IMR-90 (cell line): ENCODE data around the gene NTM. TPM values are rescaled to one million over a fixed set of nuclear protein-coding genes. Genes with fewer than 3 reads are reported as not detected.
A peak's percentile ranks its signal among the peaks of the same experiment; 100 is the strongest.

Experiments
- ATAC-seq: fragments of 200-7000 bp; cut with Tn5 transposase; 2 replicates; pipeline ENCODE4 v1.9.1; 2020; ENCODE audit warnings: low read depth, mild to moderate bottlenecking, moderate library complexity
- BruUV-seq: library from RNA; stranded (reverse); fragments of 400-500 nt; replicated peaks from 2 replicates; lab custom pipeline; 2021; lab: Mats Ljungman, UMichigan
- CTCF ChIA-PET: fragments of 300-600 bp; formaldehyde crosslinking; extraction: SDS; loops from one replicate; lab custom pipeline; 2021; ENCODE audit warnings: antibody characterized with exemption; lab: Yijun Ruan, JAX
- POLR2A ChIA-PET: fragments of 300-600 bp; sonication (Branson Sonifier 250); formaldehyde crosslinking; loops from one replicate; lab custom pipeline; 2022; ENCODE audit warnings: antibody characterized with exemption; ENCODE audit not compliant: unreplicated experiment; lab: Charles Lee
- DNase-seq: peaks from one replicate; pipeline ENCODE4 v3.0.0; 2013
- H2AFZ ChIP-seq: replicated peaks from 2 replicates; pipeline ENCODE3; 2013; ENCODE audit warnings: low read length, mild to moderate bottlenecking; ENCODE audit not compliant: poor library complexity
- H2AK5ac ChIP-seq: 2 replicates; pipeline ENCODE4 v1.6.1; 2013; ENCODE audit warnings: low read depth, low read length, inconsistent platforms
- H2AK9ac ChIP-seq: replicated peaks from 2 replicates; pipeline ENCODE3; 2013; ENCODE audit warnings: mild to moderate bottlenecking, low read depth, low read length, moderate library complexity; ENCODE audit not compliant: poor library complexity
- H2BK120ac ChIP-seq: 2 replicates; pipeline ENCODE4 v1.6.1; 2013; ENCODE audit warnings: low read depth, low read length, inconsistent platforms
- H2BK15ac ChIP-seq: 3 replicates; pipeline ENCODE4 v1.6.1; 2013; ENCODE audit warnings: low read depth, low read length, inconsistent platforms
- H2BK20ac ChIP-seq: 2 replicates; pipeline ENCODE4 v1.6.1; 2013; ENCODE audit warnings: low read depth, mild to moderate bottlenecking, inconsistent platforms, low read length, moderate library complexity
- H2BK5ac ChIP-seq: 2 replicates; pipeline ENCODE4 v1.6.1; 2013; ENCODE audit warnings: mild to moderate bottlenecking, low read depth, low read length, inconsistent platforms; ENCODE audit not compliant: poor library complexity, severe bottlenecking
- H3K14ac ChIP-seq: replicated peaks from 2 replicates; pipeline ENCODE4 v1.6.1; 2013; ENCODE audit warnings: low read depth, low read length, inconsistent platforms
- H3K18ac ChIP-seq: 2 replicates; pipeline ENCODE4 v1.6.1; 2013; ENCODE audit warnings: low read depth, low read length, control low read depth
- H3K23ac ChIP-seq: 2 replicates; pipeline ENCODE4 v1.6.1; 2013; ENCODE audit warnings: low read depth, low read length, inconsistent platforms
- H3K27ac ChIP-seq: 2 replicates; pipeline ENCODE4 v1.5.1; 2013; ENCODE audit warnings: mild to moderate bottlenecking, control low read depth, low read length; ENCODE audit not compliant: insufficient read depth
- H3K27me3 ChIP-seq: 2 replicates; pipeline ENCODE4 v1.6.1; 2013; ENCODE audit warnings: low read length; ENCODE audit not compliant: control insufficient read depth, insufficient read depth
- H3K36me3 ChIP-seq: 2 replicates; pipeline ENCODE4 v1.6.1; 2013; ENCODE audit warnings: low read length, mixed read lengths; ENCODE audit not compliant: control insufficient read depth, insufficient read depth
- H3K4ac ChIP-seq: 2 replicates; pipeline ENCODE4 v1.6.1; 2013; ENCODE audit warnings: low read depth, low read length, inconsistent platforms
- H3K4me1 ChIP-seq: 2 replicates; pipeline ENCODE4 v1.6.1; 2013; ENCODE audit warnings: low read length, mixed read lengths; ENCODE audit not compliant: control insufficient read depth, insufficient read depth
- H3K4me2 ChIP-seq: 2 replicates; pipeline ENCODE4 v1.6.1; 2013; ENCODE audit warnings: low read depth, mild to moderate bottlenecking, control low read depth, low read length, moderate library complexity
- H3K4me3 ChIP-seq: 2 replicates; pipeline ENCODE4 v1.5.1; 2013; ENCODE audit warnings: low read depth, mild to moderate bottlenecking, control low read depth, low read length, moderate library complexity; ENCODE audit not compliant: insufficient read depth
- H3K56ac ChIP-seq: 2 replicates; pipeline ENCODE4 v1.6.1; 2013; ENCODE audit warnings: low read length, inconsistent platforms; ENCODE audit not compliant: insufficient read depth; ENCODE audit errors: extremely low read depth
- H3K79me1 ChIP-seq, 2 experiments: 2 replicates each; pipeline ENCODE4 v1.6.1; 2013; ENCODE audit warnings: low read length in 2 of 2, inconsistent platforms in 1 of 2, low read depth in 1 of 2
- H3K9ac ChIP-seq: 2 replicates; pipeline ENCODE4 v1.6.1; 2013; ENCODE audit warnings: low read depth, low read length, control low read depth
- H3K9me1 ChIP-seq: 2 replicates; pipeline ENCODE4 v1.6.1; 2013; ENCODE audit warnings: low read length, inconsistent platforms; ENCODE audit not compliant: insufficient read depth
- H3K9me3 ChIP-seq: 2 replicates; pipeline ENCODE4 v1.6.1; 2013; ENCODE audit warnings: low read length; ENCODE audit not compliant: control insufficient read depth, insufficient read depth
- H4K20me1 ChIP-seq: 2 replicates; pipeline ENCODE4 v1.6.1; 2013; ENCODE audit warnings: low read length, inconsistent platforms; ENCODE audit not compliant: insufficient read depth
- H4K5ac ChIP-seq: 2 replicates; pipeline ENCODE4 v1.6.1; 2013; ENCODE audit warnings: mild to moderate bottlenecking, low read depth, low read length, control low read depth
- H4K8ac ChIP-seq, 2 experiments: 2 replicates each; pipeline ENCODE4 v1.6.1; 2013; ENCODE audit warnings: low read depth in 2 of 2, low read length in 2 of 2, control low read depth in 1 of 2, inconsistent platforms in 1 of 2
- H4K91ac ChIP-seq: 2 replicates; pipeline ENCODE4 v1.6.1; 2013; ENCODE audit warnings: low read depth, low read length, inconsistent platforms; ENCODE audit not compliant: insufficient read depth
- MAZ ChIP-seq: IDR thresholded peaks from 2 replicates; pipeline ENCODE4 v1.6.1; 2012; ENCODE audit warnings: low read depth, mild to moderate bottlenecking, low read length, improper control_type of control experiment, moderate library complexity, borderline replicate concordance
- WGBS, 2 experiments: methylation state at CpG; one replicate each; pipeline versions ENCODE4 v1.1.5 to v1.1.7; 2013; ENCODE audit warnings: missing lambda C conversion rate in 2 of 2; ENCODE audit not compliant: insufficient read length in 1 of 2; ENCODE audit errors: extremely low coverage in 2 of 2; 5-methylcytosine and 5-hydroxymethylcytosine counted together
- dilution Hi-C: fragments of 300-500 bp; cut with HindIII; formaldehyde crosslinking; loops from one replicate; pipeline ENCODE4 v1.14.3; 2018; ENCODE audit warnings: low sequenced_read_pairs; ENCODE audit not compliant: unreplicated experiment
- in situ Hi-C: fragments of 300-500 bp; cut with MboI; formaldehyde crosslinking; loops from 3 replicates; pipeline ENCODE4 v1.14.3; 2019; ENCODE audit warnings: low sequenced_read_pairs, inconsistent platforms, mixed read lengths
- intact Hi-C: fragments of 100-400 bp; cut with micrococcal nuclease; formaldehyde crosslinking; loops from 2 replicates; pipeline ENCODE4 v1.10.0; 2022
- polyA plus RNA-seq, 3 experiments: library from polyadenylated mRNA; depleted of rRNA; stranded (reverse); fragments of >200 nt; gene quantifications; 2 replicates each; pipeline ENCODE4 v1.2.3, GENCODE V29; 2012; ENCODE audit warnings: low replicate concordance in 1 of 3
- total RNA-seq: library from RNA; depleted of rRNA; stranded (reverse); fragments of >200 nt; gene quantifications from 2 replicates; pipeline ENCODE4 v1.2.3, GENCODE V29; 2012

The NTM gene
- total and polyA plus RNA-seq, 2 of the 4 experiments (the other 2 are of a cell fraction): 19.5 to 25.5 TPM

GRCh38 chr11:132101881-132102280 is 731.5 kb downstream of the NTM start:
- H3K4me3 ChIP-seq: no peak overlapping the region
- H4K91ac ChIP-seq: peak overlapping the region; percentile 88
- peaks cover 20 to 47% of the 10 kb centered on the region in 2 experiments; a peak in 3 of 4 replicates for H3K79me1 ChIP-seq
- TF ChIP-seq MAZ: no peak
- H3K27me3 ChIP-seq: no peaks in the 10 kb centered on the region
- H2AFZ ChIP-seq: no peak overlapping the region
- no peak overlapping the region for H2AK9ac ChIP-seq
- peak overlapping the region; percentile 69; the same call in 1 of the 2 replicates for H3K27ac ChIP-seq
- H3K9me3 ChIP-seq: no peaks in the 10 kb centered on the region
- ChIA-PET POLR2A (no interaction called here), CTCF (no interaction called here)
- no CpG with 5 or more reads among the region's 3 CpGs for WGBS, 2 experiments
- H3K9ac ChIP-seq: no peak overlapping the region
- peak overlapping the region; percentile 94; the same call in 2 of the 3 replicates for H2BK15ac ChIP-seq
- no peak overlapping the region; the same call in 1 of the 2 replicates for H3K56ac ChIP-seq
- dilution Hi-C loops: no loop called here
- H3K23ac ChIP-seq: peak overlapping the region; percentile 74
- no peaks in the 10 kb centered on the region for H4K20me1 ChIP-seq
- H3K9me1 ChIP-seq: peaks cover 27% of the 10 kb centered on the region
- peak overlapping the region; percentile 87 for H2AK5ac ChIP-seq
- no peak overlapping the region for H3K4me2 ChIP-seq
- DNase-seq (peak; percentile 70), ATAC-seq (peak; percentile 86)
- H3K14ac ChIP-seq: peak overlapping the region; percentile 76; the same call in 1 of the 2 replicates
- H4K5ac ChIP-seq: peak overlapping the region; percentile 65; the same call in 1 of the 2 replicates
- peak overlapping the region; percentile 50 to 87; a peak in 3 of 4 replicates for H4K8ac ChIP-seq
- H2BK20ac ChIP-seq: peak overlapping the region; percentile 88
- intact Hi-C loops: no loop called here
- H2BK5ac ChIP-seq: peak overlapping the region; percentile 92
- peak overlapping the region; percentile 84; the same call in 1 of the 2 replicates for H3K18ac ChIP-seq
- BruUV-seq: no TSS peak
- in situ Hi-C loops: no loop called here
- peaks cover 15% of the 10 kb centered on the region for H3K4me1 ChIP-seq
- H2BK120ac ChIP-seq: peak overlapping the region; percentile 92
- peak overlapping the region; percentile 86 for H3K4ac ChIP-seq
- no peaks in the 10 kb centered on the region for H3K36me3 ChIP-seq
